ENCODE data around the gene VSIG8. TPM values are rescaled to one million over a fixed set of nuclear protein-coding genes. Genes with fewer than 3 reads are reported as not detected.

The VSIG8 gene
- total and polyA plus RNA-seq, 9 of the 15 experiments (the other 6 are each of a cell fraction or from before 2014, with no cell fraction given): not detected

DNA sequence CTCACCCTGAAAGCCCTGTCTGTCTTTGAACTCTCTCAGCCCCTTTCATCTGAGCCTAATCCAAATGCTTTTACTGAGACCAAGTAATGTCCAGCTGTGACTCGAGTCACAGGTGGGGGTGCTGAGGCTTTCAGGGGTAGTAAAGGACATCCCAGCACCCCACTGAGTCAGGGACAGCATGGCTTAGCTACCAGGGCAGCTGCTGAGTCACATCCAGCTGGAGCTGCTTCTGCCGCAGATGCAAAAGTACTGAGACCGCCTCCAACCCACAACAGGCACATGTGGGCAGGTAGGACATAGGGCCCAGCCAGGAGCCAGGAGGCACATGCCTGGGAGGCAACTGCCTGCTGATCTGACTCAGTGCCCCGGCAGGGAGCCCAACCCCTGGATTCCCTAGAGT lies 6.7 kb upstream of the VSIG8 start (continued):
- TF ChIP-seq, protein P1, sequence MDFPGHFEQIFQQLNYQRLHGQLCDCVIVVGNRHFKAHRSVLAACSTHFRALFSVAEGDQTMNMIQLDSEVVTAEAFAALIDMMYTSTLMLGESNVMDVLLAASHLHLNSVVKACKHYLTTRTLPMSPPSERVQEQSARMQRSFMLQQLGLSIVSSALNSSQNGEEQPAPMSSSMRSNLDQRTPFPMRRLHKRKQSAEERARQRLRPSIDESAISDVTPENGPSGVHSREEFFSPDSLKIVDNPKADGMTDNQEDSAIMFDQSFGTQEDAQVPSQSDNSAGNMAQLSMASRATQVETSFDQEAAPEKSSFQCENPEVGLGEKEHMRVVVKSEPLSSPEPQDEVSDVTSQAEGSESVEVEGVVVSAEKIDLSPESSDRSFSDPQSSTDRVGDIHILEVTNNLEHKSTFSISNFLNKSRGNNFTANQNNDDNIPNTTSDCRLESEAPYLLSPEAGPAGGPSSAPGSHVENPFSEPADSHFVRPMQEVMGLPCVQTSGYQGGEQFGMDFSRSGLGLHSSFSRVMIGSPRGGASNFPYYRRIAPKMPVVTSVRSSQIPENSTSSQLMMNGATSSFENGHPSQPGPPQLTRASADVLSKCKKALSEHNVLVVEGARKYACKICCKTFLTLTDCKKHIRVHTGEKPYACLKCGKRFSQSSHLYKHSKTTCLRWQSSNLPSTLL (IDR thresholded peaks at IDR 0.05): no peak
- TF ChIP-seq SMARCE1 (IDR thresholded peaks at IDR 0.05) (0 out of 2 replicates have a peak, but pooled peaks have one; percentile 10), CBFA2T3 (IDR thresholded peaks at IDR 0.05) (peak; percentile 66), ZNF316 (IDR thresholded peaks at IDR 0.05) (0 out of 2 replicates have a peak, but pooled peaks have one; percentile 27), RBM17 (IDR thresholded peaks at IDR 0.05; ENCODE audit: borderline replicate concordance, low read depth, low read length) (no peak), ZNF146 (CRISPR knock-in tag; IDR thresholded peaks at IDR 0.05; ENCODE audit: unreplicated experiment) (no peak), EP300 (IDR thresholded peaks at IDR 0.05; ENCODE audit: low read length) (no peak), NFE2 (IDR thresholded peaks at IDR 0.05; ENCODE audit: low read depth) (peak; percentile 69), ERF (CRISPR knock-in tag; IDR thresholded peaks at IDR 0.05) (no peak), ZNF507 (tag; conservative IDR thresholded peaks at IDR 0.05) (no peak), MAFK (IDR thresholded peaks at IDR 0.05; ENCODE audit: low read length) (peak; percentile 40; the same call in 1 of the 2 replicates), C11orf30 (IDR thresholded peaks at IDR 0.05; ENCODE audit: low read depth) (peak; percentile 49), RBM22 (IDR thresholded peaks at IDR 0.05; ENCODE audit: low read depth, low read length, poor library complexity, severe bottlenecking) (no peak), RBBP5 (IDR thresholded peaks at IDR 0.05; ENCODE audit: borderline replicate concordance, insufficient read depth, low read length, poor library complexity, severe bottlenecking) (peak; percentile 28), BHLHE40 (IDR thresholded peaks at IDR 0.05; ENCODE audit: low read length) (peak; percentile 59; the same call in 1 of the 2 replicates), FOXK2 (conservative IDR thresholded peaks at IDR 0.05 in 1 of 2, IDR thresholded peaks at IDR 0.05 in 1 of 2; ENCODE audit: low read depth in 2 of 2) (0 out of 4 replicates have a peak, but pooled peaks of 1 of the 2 experiments have one; percentile 22), ZNF707 (CRISPR knock-in tag; conservative IDR thresholded peaks at IDR 0.05) (no peak), BDP1 (IDR thresholded peaks at IDR 0.05; ENCODE audit: insufficient read depth, insufficient read length) (no peak)
- TF ChIP-seq, protein P2, sequence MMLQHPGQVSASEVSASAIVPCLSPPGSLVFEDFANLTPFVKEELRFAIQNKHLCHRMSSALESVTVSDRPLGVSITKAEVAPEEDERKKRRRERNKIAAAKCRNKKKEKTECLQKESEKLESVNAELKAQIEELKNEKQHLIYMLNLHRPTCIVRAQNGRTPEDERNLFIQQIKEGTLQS (IDR thresholded peaks at IDR 0.05): peak; percentile 48
- TF ChIP-seq, protein P2 (CRISPR knock-in tag; conservative IDR thresholded peaks at IDR 0.05): no peak
- TF ChIP-seq, protein P3, sequence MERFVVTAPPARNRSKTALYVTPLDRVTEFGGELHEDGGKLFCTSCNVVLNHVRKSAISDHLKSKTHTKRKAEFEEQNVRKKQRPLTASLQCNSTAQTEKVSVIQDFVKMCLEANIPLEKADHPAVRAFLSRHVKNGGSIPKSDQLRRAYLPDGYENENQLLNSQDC (CRISPR knock-in tag; IDR thresholded peaks at IDR 0.05): no peak
- TF ChIP-seq, protein P4, sequence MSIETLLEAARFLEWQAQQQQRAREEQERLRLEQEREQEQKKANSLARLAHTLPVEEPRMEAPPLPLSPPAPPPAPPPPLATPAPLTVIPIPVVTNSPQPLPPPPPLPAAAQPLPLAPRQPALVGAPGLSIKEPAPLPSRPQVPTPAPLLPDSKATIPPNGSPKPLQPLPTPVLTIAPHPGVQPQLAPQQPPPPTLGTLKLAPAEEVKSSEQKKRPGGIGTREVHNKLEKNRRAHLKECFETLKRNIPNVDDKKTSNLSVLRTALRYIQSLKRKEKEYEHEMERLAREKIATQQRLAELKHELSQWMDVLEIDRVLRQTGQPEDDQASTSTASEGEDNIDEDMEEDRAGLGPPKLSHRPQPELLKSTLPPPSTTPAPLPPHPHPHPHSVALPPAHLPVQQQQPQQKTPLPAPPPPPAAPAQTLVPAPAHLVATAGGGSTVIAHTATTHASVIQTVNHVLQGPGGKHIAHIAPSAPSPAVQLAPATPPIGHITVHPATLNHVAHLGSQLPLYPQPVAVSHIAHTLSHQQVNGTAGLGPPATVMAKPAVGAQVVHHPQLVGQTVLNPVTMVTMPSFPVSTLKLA (conservative IDR thresholded peaks at IDR 0.05): peak; percentile 43 to 47; a peak in 3 of 4 replicates
- TF ChIP-seq, protein P5, sequence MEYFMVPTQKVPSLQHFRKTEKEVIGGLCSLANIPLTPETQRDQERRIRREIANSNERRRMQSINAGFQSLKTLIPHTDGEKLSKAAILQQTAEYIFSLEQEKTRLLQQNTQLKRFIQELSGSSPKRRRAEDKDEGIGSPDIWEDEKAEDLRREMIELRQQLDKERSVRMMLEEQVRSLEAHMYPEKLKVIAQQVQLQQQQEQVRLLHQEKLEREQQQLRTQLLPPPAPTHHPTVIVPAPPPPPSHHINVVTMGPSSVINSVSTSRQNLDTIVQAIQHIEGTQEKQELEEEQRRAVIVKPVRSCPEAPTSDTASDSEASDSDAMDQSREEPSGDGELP (CRISPR knock-in tag; IDR thresholded peaks at IDR 0.05; ENCODE audit: borderline replicate concordance): peak; percentile 90

Measured in K562 (cell line).